T-helper 9 cell (primary cell): Measurements from ENCODE around the gene RHOH.
"Not testable (repeated sequence)": the region's sequence is repeated elsewhere in the genome, so short reads cannot be mapped to it uniquely, and the experiment has no call there.

ENCODE experiments used
- DNase-seq: peaks from one replicate; pipeline ENCODE4 v3.0.0-alpha.2; 2020
- total RNA-seq, 2 donors: gene quantifications; one replicate each; lab custom pipeline; 2026; lab: John Stamatoyannopoulos, UW

RHOH gene, protein sequence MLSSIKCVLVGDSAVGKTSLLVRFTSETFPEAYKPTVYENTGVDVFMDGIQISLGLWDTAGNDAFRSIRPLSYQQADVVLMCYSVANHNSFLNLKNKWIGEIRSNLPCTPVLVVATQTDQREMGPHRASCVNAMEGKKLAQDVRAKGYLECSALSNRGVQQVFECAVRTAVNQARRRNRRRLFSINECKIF
- 173 to 369 reads per million in 2 donors for total RNA-seq

DNA sequence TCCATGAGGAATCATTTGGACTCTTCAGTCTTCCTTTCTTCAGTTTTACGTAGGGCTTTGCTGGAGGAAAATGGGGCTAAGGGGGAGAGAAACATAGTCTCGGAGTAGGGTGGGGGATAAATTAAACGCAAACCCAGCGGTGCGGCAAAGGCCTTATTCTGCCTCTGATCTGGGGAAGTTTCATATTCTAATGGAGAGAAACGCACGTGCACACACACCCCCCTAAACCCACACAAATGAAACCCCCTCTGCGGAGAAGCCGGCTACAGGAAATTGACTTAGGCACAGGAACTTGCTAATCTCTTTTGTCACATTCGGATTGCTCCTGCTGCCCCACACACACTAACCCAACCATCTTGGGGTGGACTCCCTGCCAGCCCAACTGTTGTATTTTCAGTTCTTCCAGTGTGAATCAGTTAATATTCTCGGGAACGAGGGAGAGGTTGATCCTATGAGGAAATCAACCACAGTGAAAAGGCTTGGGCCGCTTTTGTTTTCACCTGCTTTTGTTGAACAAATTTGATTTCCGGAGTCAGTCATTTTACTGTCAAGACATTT is at the start of gene RHOH:
TSS of gene RHOH (plus strand) at position 308 of the 558 bp plus-strand sequence. CDS start 46,356 bp downstream, outside the sequence.
- DNase-seq, result peak; percentile 61

DNA sequence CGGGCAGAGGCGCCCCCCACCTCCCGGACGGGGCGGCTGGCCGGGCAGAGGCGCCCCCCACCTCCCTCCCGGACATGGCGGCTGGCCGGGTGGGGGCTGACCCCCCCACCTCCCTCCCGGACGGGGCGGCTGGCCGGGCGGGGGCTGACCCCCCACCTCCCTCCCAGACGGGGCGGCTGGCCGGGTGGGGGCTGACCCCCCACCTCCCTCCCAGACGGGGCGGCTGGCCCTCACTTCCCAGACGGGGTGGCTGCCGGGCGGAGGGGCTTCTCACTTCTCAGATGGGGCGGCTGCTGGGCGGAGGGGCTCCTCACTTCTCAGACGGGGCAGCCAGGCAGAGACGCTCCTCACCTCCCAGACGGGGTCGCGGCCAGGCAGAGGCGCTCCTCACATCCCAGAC is 49.3 kb upstream of the RHOH start:
- DNase-seq, result not testable (repeated sequence)

DNA sequence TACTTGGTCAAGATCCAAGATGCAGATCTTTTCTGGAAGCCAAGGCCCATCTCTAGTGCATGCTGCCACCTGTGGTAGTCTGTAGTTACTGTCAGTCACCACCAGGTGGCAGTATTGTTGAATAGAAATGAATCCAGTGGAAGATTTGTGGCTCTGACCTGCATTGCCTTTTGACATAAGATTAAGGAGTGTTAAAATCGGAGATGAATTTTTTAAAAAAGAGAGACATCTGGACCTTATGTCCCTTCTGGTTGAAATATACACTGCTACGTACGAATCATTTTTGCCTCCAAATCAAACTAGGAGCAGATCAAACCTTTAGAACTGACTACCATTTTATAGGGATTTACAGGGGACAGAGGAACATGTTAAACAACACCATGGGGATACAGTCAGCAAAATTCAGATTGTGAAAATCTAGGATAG is 46.9 kb upstream of the RHOH start:
- DNase-seq, result peak; percentile 53

DNA sequence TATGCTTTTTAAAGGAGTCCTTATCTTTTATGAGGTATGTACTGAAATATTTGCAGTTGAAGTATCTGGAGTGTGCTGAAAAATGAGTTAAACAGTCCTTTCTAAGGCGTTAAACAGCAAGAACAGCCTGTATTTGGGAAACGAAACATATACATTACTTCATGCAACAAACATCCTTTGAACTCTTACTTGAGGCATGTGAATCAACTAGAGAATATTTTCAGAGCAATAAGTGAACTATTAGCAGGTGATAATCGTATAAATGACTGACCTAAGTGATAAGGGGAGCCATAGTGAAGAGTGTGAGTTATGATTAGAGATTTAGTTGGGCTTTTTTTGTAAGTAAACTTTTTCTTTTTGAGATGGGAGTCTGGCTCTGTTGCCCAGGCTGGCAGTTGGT is 45.9 kb upstream of the RHOH start:
- no peak for DNase-seq

DNA sequence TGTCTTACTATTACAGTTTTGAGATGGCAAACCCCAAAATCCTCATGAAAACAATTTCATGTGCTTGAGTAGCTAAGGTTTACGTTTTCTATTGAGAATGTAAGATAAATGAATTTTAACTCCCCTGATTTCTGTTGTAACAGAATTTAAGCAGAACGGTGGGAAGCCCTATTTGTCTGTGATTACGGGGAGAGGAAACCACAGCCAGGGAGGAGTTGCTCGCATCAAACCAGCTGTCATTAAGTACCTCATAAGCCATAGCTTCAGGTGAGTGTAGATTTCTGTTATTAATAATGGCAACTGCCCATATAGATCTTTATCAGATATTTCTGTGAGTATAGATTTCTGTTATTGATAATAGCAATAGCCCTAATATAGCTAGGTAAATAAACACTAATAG is 44.2 kb upstream of the RHOH start:
- DNase-seq, result no peak

DNA sequence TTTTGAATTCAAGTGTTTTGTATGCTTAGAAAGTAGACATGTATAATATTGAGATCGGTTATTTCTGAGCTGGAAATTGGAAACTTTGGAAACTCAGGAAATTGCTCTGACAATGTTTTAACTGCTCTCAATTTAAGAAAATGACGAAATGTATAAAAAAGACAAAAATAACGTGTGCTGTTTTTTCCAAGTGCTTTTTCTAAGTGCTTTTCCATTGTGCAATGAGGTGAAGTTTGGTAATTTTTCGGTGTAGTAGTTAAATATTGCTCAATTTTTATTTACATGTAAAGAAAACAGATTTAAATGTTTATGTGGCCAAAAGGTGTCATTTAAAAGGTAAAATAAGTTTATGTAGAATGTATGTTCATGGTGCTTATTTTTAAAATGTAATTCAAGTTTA is 39.4 kb upstream of the RHOH start:
- no peak for DNase-seq

DNA sequence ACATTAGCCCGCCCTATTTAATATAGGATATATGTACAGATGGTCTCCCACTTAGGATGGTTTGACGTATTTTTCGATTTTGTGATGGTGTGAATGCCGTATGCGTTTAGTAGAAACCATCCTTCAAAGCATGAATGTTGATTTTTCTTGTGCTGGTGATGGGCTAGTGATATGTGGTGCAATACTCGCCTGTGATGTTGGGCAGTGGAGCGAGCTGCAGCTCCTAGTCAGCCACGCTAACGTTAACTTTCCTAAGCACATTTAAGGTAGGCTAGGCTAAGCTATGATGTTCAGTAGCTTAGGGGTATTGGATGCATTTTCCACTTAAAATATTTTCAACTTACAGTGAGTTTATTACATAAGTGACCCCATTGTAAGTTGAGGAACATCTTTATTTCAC is 36.6 kb upstream of the RHOH start:
- DNase-seq, result no peak

DNA sequence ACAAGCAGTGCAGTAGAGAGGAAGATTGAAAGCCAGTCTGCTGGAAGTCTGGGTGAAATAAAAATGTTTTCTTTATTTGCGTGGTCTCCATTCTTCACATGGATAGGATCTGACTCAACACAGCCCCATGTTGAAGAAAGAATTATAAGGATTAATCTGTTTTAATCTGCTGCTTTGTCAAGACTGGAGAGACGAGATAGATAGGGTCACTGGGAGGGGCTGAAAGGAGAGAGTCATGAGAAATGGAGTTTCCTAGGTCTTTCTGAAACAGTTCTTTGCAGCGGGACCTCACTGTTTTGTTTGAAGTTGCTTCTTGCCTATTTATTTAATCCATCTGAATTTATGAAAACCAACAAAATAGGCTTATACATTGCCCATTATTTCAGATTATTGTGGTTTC is 32.4 kb upstream of the RHOH start:
- no peak for DNase-seq

DNA sequence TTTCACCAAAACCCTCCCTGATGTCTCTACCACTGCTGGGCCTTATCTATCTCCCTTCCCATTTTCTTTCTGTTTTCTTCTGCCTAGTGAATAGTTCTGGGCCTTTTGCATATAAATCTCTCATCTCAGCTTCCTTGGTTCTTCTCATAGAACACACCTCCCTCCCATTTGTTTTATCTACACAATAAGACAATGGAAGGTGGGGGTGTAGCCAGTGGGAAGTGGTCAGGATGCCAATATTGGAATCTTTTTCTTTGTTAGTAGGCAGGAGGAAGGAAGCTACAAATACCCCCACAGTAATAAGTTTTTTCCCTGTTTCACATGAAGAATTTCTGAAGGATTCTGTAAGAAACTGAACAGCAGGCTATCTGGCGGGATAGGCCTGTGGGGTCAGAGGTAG is 30.9 kb upstream of the RHOH start:
- DNase-seq, result no peak

DNA sequence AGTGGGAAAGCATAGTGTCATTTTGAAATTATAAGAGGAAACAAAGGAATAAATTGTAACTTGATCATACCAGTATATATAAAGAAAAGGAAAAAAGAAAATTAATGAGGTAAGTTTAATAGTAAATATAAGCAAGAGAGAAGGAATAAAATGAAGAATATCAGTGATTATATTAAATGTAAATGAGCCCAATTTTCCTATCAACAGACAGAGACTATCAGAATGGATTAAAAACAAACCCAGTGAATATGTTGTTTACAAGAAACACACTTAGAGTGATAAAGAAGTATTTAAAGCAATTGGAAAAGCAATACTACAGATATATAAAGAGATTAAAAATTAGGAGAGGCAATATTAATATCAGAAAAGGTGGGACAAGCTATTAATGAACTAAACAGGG is 28.8 kb upstream of the RHOH start:
- no peak for DNase-seq

DNA sequence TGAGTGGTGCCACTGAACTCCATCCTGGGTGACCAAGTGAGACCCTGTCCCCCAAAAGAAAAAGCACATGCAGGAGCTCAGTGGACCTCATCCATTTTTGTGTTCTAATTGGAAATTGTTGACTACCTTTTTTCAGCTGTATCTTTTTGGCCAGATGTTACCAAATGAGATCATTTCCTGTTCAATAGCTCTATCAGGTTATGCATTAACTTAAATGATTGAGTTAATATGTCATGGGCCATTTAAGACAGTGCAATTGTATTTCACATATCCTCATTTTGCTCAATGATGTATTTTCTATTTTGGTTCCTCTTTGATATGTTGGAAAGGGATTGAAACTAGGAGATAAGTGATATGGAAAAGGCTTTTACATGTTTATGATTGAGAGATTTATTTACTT is 26.2 kb upstream of the RHOH start:
- DNase-seq, result no peak

DNA sequence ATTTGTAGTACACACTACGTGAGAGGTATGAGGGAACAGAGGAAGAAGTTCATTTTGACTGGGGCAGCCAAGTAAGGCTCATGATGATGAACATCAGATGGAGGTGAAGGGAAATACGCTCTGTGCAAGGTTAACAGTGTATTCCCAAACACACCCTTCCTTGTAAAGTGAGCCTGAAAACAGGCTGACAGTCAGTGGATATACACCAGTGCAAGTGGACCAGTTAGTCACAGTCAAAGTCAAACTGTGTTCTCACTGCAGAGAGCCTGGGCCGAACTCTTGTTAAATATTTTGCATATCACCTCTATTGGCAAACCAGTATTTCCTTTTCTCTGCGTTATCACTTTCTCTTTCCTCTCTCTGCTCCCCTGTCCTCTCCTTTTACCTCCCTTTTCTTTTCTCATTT is 23.4 kb upstream of the RHOH start:
- no peak for DNase-seq

DNA sequence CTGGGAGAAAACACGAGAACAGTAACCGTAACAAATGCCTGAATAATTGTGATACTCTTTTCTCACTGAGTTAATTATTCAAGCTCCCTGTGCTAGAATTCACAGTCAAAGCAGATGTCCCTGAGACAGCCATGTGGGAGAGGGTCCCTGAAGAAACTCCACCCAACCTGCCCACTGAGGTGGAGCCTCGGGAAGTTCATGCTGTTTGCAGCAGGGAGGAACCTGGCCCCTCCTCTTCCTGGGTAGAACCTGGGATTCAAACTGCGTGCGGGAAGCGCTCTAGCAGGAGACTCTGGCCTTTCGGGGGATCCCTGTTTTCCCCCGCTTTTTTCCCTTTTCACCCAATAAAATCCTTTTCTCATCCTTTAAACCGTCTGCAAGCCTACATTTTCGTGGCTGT is 20.2 kb upstream of the RHOH start:
- DNase-seq, result no peak

DNA sequence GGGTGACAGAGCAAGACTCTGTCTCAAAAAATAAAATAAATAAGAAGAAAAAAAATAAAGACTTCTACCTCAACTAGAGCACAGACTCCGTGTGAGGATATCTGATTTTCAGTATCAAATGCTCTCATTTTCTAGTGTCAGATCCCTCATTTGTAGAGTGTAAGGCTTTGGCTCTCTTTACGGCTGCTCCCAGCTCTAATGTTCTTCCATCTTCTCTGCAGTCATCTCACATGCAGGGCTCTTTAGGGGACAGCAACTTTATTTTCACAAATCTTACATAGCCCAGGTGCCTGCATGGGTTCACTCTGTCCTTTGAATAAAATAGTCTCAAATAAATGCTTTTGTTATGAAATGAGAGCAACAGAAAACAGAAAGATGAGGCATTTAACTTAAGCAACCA is 19.2 kb upstream of the RHOH start:
- DNase-seq, result no peak

DNA sequence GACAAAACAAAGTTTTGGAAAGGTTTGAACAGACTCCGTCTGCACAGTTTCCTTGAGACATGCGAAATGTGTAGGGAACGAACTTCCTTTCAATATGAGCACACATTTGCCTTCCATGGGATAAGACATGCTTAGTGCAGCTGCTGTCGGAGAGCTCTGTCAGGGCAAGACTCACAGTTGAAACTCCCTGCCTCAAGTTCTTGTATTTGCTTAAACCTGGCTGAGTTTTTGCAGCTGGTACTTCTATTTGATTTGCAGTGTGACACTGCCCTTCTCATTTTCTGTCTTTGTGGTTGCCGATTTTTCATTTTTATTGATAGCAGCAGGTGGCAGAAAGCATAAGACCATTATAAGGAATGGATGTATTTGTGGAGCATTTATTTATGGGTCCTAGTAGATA is 18.2 kb upstream of the RHOH start:
- no peak for DNase-seq

DNA sequence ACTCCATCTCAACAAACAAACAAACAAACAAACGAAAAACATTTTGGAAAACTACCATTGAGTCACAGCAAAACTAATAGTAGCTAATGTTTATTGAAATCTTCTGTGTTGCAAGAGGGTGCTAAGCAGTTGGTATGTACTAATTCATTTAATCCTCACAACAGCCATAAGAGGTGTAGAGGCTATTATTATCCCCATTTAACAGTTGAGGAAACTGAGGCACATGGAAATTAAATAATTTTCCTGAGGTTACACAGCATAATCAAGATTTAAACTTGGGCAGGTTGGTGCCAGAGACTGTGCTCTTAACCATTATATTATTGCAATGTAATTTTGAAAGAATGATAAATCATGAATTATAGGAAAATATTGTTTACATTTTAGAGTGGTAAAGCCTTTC is 17.5 kb upstream of the RHOH start:
- DNase-seq, result no peak

DNA sequence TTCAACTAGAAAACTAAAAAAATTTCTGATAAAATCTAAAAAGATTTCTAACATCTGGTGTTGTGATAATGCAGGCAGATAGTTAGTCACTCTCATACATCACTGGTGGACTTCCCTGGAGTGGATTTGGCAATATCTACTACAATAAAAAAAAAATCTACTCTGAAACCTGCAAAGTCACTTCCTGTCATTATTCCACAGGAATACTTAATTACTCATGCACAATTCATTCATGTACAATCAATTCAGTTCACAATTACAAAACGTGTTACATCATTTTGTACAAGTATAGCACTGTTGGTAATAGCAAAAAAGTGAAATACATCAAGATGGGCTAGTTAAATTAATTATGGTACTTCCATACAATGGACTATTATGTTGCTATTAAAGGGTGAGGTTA is 16.5 kb upstream of the RHOH start:
- DNase-seq, result no peak

DNA sequence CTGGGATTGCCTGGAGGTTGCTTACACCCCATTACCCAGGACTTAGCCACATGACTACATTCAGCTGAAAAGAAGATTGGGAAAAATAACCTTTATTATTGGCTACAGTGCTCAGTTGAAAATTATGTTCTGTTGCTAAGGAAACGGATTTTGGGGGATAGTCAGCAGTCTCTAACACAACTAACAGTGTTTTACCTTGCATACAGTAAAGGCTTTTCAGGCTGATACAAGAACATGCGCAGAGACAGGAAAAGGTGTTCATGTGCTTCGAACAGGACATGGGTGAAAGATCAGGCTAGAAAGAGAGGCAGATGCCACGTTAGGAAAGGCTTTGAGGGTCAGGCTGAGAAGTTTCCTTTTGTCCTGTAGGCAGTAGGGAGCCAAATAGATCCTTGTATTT is 14.8 kb upstream of the RHOH start:
- no peak for DNase-seq

DNA sequence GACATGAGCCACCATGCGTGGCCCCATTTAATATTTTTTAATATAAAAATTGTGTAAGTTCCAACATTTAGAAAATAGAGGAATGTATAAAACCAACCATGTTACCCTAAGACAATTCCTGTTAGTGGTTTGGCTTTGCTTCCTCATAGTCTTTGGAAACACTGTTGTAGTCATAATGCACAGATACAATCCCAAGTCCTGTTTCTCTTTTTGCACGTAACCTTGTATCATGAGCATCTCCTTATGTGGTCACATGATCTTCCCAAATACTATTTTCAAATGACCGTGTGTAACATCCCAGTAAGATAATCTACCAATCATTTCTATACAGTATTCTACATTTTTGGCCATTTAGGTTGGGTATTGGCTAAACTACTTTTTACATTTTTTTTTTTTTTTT is 13.9 kb upstream of the RHOH start:
- no peak for DNase-seq

DNA sequence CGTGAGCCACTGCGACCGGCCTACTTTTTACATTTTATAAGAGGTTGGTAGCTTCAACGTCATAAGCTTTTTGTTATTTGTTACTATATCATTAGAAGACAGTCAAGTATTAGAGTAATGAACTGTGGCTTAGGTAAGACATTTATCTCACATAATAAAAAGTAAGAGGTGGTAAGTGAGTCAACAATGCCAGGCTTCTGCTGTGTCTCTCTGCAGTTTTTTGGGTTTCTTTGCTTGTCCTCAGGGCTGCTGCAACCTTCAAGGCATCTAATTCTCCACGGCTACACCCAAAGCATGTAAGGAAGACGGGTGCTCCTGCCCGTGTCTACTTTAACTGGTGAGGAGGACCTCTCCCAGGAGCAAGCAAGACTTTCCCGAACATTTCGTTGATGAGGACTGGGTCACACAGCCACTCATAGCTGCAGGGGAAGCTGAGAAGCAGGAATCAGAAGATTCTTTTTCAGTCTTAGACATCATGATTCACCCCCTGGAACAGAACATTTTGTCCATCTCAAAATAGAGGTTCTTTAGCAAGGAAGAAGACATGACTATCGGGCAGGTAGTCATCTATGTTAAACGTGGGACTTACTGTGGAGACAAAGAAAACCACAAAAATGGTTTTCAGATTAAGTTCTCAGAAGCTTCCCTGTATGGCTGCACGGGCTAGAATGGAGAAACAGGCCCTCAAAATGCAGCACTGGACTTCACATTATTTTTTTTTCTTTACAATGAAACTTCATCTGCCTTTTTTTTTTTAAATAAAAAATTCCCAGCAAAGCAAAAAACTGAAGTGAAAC is 13.0 kb upstream of the RHOH start:
- DNase-seq, result no peak

DNA sequence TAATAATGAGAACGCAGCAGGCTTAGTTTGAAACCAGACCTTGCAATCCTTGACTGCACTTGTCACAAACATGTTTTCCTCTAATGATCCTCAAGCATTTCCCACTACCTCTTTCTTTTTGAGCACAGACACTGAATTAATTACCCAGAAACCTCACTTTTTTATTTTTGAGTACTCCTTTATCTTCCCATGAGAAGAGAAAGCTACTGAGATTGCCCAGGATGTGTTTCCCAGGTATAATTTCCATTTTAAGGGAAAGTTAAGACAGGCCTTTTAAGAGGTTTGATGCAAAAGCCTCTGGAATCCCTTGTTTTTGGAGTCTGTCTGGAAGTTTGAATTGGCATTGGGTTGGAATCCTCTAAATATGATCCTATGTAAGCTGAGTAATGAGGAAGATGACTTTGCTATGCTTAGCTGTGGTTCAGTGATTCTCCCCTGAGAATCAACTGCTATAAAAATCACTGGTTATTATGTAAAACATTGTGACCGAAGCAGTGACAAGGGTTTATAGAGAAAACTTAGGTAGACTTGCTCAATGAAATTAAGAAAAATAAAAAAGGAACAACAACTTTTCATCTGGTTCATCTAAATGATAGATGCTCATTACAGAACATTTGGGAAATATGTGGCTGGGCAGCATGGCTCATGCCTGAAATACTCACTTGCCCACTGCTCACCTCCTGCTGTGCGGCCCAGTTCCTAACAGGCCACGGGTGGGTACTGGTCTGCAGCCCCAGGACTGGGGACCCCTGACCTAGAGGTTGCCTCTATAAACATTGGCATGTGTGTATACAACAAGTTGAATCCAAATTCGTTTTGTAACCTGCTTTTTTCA is 10.8 kb upstream of the RHOH start:
- DNase-seq, result no peak

DNA sequence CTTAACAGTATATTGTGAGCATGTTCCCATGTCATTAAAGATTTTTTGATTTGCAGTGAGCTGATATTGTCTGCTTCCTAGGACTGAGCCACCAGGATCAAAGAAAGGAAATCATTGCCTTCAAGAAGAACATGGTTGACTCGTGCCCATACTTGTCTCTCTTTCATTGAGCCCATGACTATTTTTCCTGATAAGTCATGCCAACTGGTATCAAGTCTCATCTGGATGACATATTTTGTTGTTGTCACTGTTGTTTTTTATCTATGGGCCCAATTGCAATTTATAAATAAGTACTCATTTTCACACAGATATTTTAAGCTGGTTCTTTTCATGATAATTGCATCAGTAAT is 10.2 kb upstream of the RHOH start:
- no peak for DNase-seq

DNA sequence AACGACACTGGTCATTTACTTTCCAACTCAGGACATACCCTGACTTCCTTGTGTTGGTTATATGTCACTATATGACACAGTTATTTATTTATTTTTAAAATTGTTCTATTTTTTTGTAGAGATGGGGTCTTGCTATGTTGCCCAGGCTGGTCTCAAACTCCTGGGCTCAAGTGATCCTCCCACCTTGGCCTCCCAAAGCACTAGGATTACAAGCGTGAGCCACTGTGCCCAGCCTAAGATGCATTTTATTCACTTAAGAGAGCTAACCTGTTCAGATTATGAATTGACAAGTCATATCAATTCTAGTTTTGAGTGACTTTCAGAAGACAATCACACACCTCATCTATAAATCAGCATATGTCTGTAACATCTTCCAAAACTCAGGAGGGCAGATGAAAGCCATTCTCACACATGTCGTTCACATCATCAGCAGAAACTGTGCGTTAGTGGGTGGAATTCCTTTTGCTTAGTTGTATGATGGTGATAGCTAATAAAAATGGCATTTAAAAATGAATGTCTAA is 9.4 kb upstream of the RHOH start:
- no peak for DNase-seq
